ENCODE results near the gene OLFML2B. TPM values are rescaled to one million over a fixed set of nuclear protein-coding genes. Genes with fewer than 3 reads are reported as not detected.

Gene OLFML2B
- total RNA-seq, 2 experiments from 2014 or later, result not detected

DNA sequence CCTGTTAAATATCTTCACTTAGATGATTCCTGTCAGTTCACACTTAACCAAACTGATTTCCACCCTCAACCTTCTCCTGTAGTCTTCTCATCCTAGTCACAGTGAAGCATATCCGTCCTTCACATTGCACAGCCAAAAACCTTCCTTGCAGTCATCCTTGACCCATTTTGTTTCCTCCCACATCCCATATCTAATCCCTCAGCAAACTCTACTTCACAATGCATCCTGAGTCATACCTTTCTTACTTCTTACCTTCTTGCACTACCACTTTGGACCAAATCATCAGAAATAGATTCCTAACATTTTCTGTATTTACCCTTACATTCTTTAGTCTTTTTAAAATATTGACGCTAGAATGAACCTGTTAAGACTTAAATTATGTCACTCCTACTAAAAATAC, 86.9 kb downstream of the OLFML2B start:
- ATAC-seq, result no peak
- no peak for DNase-seq
- Mint-ChIP-seq H3K27ac (no peak overlapping the region), H3K9me3 (ENCODE audit: low read depth) (no peaks in the 10 kb centered on the region), H3K36me3 (peaks cover 7% of the 10 kb centered on the region), H3K4me1 (peaks cover 18% of the 10 kb centered on the region), H3K27me3 (no peaks in the 10 kb centered on the region), H3K4me3 (no peak overlapping the region)
- CTCF ChIA-PET, result no interaction called here

DNA sequence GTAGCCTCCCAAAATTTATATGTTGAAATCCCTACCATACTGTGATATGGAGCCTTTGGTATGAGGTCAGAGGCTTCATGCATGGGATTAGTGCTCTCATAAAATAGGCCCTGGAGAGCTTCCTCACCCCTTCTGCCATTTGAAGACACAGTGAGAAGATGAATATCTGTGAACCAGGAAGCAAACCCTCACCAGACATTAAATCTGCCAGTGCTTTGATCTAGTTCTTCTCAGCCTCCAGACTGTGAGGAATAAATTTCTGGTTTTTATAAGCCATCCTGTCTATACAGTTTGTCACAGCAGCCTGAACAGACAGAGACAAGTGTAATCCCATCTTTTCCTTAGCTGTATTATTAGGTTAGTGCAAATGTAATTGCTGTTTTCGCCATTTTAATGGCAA, 88.4 kb downstream of the OLFML2B start:
- Mint-ChIP-seq H3K36me3 (peaks cover 7% of the 10 kb centered on the region), H3K27ac (no peak overlapping the region), H3K4me1 (peaks cover 18% of the 10 kb centered on the region), H3K27me3 (no peaks in the 10 kb centered on the region), H3K4me3 (no peak overlapping the region), H3K9me3 (ENCODE audit: low read depth) (no peaks in the 10 kb centered on the region)
- DNase-seq (no peak), ATAC-seq (no peak)
- CTCF ChIA-PET, result interaction anchor here (1.6 kb wide), 1 partner anchor 102 kb away, joined by 5 read pairs; no protein-coding TSS in a partner anchor

DNA sequence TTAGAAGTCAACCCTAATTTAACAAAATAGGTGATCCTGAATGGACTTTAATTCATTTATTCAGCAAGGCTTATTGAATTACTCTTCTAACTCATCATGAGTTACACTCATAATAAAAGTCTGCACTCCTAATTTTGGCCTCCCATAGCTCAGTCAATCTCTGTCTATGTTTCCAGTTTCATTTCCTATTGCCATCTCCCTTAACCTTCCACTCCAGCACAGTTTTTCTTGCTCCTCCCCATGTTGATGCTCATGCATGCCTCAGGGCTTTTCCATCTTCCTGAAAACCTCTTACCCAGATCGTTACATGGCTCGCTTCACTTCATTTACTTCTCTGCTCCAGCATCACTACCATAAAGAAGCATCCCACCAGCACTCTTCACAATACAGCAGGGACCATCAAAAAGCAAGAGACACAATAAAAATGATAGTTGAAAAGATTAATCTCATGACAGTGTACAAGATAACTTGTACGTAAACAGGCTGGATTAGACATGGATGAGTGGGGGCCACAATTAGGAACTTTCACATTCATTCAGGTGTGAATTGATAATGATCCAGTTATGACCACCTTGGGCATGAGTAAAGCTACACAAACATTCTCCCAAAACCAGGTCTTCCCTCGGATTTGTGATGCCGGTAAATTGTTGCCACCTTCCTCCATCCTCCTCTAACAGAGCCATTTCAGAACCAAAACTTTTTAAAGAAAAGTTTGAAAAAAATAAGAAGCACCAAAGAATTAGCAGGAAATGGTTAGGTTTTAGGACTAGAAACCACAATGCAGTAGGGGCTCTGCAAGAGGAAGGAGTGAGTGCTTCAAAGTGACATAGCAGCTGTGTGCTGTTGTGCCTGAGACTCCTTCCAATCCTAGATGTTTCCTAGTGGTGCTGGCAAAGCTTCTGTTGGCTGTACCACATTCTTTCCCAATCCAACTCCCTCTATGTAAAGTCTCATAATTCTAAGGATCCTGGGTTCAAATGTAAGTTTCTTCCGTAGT, 89.8 kb downstream of the OLFML2B start:
- Mint-ChIP-seq H3K36me3 (peaks cover 12% of the 10 kb centered on the region), H3K9me3 (ENCODE audit: low read depth) (no peaks in the 10 kb centered on the region), H3K4me3 (peak overlapping the region; percentile 6), H3K4me1 (peaks cover 18% of the 10 kb centered on the region), H3K27me3 (no peaks in the 10 kb centered on the region), H3K27ac (peak overlapping the region; percentile 18)
- ATAC-seq, result peak; percentile 88
- CTCF ChIA-PET, result interaction anchor here (1.6 kb wide), 1 partner anchor 103 kb away, joined by 5 read pairs; no protein-coding TSS in a partner anchor
- peak; percentile 45 for DNase-seq

Other genes with a start within 250 kb of the OLFML2B start
- gene NOS1AP, start 45.8 kb upstream of the OLFML2B start, total RNA-seq, result not detected

Measured in activated CD8-positive, alpha-beta memory T cell treated with anti-CD3 and anti-CD28 coated beads, Interleukin-2, amount 10 ng/mL, durations not matched to agents 7 days and 5 days (primary cell).